ENCODE results near the gene FKBP15.
"Not testable (repeated sequence)": the region's sequence is repeated elsewhere in the genome, so short reads cannot be mapped to it uniquely, and the experiment has no call there.

Gene FKBP15

DNA sequence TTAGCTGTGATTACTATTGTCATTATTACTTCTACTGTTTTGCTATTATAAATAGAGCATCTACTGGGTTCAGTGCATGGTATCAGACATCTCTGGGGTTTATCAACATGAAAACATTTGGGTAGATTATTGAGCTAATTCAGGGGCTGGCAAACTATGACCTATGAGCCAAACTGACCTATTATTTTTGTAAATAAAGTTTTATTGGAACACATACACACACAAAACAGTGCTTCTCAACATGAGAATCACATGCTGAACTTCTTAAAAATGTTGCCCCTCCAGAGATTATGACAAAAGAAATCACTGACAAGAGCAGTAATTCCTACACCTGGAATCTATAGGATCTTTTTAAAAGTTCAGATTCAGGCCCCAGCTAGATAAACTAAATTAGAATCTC, 39.9 kb downstream of the FKBP15 start:
- no peak for DNase-seq

DNA sequence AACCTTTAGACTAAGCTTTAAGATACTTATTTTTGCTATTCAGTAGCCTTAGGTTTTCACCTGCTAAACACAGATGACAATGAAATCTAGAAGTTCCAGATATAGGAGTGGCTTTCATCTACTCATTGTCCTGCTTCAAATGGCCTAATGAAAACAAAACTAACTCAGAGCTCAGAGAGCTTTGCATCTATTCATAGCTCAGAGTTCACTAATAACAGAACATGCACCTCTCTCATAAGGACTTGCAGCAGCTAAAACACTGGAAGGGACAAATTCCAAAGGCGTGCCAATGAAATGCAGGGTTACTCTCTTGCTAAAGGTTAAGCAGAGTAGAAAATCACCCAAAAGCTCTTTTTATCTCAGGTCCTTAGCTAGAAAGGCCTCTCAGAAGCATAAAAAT, 41.2 kb downstream of the FKBP15 start:
- DNase-seq: no peak

DNA sequence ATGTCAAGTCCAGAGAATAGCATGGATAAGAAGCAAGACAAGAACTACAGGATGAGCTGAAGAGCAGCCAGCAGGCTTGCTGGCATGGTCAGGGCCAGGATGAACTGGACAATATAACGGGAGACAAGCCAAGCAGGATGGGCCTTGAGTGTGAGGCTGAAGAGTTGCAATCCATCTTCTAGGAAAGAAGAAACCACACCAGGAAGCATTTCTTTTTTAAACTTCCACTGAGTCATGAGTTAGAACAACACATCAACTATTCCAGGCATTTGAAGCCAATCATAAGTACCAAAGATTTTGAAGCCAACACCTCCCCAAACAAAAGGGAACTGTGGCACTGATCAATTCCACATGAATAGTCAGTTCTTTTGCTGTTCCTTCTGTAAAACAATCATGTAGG, 43.0 kb downstream of the FKBP15 start:
- no peak for DNase-seq

DNA sequence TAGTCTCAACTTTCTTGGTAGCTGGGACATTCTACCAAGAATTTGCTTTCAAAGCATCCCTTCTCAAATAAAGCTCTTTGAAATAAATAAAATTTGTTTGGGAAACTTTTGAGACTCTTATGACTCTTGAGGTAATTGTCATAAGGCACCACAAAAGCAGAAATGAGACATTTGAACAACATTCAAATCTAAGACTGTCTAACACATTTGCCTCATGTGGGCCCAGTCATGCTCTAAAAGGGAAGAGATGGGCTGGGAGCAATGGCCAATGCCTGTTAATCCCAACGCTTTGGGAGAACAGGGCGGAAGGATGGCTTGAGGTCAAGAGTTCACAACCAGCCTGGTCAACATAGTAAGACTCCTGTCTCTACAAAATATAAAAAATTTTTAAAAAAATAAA, 43.8 kb downstream of the FKBP15 start:
- DNase-seq: no peak

DNA sequence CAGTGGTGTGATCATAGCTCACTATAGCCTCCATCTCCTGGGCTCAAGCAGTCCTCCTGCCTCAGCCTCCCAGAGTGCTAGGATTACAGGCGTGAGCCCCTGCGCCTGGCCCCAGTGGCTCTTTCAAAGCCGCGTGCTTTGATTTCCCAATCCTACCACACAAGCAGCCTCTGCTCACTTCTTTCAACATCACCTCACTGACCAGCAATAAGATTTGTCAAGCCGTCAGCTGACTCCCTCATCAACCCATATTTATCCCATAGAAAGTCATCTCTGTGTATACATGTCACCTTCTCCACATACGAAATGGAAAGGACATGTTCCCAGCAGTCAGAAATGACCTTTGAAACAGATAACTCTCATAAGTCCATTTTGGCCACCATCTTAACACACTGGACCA, 44.3 kb downstream of the FKBP15 start:
- no peak for DNase-seq

DNA sequence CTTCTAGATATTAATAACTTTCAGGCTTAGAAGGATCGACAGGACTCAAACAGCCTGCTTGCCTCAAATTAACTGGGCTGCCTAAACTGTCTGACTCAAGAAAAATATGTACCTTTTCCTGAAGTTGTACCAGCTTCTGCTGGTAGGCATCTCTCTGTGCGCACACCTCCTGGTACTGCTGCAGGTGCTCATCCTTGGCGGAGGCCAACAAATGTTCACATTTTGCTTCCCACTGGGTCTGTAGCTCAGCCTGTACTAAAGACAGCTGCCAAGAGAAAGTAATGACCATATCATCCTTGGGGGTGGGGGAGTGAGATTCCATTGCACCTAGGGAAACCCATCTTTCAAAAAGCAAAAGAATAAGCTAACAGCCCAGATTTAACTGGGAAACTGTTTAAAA, 47.7 kb downstream of the FKBP15 start:
- no peak for DNase-seq

DNA sequence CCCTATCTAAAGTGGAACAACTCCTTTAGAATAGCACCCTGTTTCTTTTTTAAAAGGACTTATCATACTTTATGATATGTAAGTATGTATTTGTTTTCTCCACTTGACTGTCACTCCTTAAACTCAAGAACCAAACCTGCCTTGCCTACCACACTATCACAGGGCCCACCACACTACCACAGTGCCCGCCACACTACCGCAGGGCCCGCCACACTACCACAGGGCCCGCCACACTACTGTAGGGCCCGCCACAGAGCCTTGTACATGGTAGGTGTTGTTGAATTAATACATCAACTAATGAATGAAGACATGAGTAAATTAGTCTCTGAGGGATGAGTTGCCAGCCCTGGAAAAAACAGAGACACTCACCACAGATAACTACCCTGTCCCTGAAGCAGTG, 52.3 kb downstream of the FKBP15 start:
- DNase-seq: no peak

DNA sequence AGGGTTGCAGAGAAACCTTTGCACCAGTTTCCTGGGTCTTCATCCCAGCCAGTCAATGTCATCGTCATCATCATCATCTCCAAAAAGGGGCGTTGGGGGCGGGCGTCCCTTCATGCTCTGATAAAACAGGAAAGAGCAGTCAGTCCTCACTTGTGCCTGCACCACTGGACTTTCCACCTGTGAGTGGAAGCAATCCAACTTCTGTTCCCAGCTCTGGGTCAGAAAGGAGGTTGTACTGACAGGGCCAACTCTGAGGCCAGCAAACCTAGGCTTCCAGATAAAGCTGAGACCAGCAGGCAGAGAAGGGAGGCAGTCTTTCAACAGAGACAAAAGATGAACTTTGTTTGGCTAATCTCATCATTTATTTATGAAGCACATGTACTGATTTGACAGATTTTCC, 55.0 kb downstream of the FKBP15 start:
- no peak for DNase-seq

DNA sequence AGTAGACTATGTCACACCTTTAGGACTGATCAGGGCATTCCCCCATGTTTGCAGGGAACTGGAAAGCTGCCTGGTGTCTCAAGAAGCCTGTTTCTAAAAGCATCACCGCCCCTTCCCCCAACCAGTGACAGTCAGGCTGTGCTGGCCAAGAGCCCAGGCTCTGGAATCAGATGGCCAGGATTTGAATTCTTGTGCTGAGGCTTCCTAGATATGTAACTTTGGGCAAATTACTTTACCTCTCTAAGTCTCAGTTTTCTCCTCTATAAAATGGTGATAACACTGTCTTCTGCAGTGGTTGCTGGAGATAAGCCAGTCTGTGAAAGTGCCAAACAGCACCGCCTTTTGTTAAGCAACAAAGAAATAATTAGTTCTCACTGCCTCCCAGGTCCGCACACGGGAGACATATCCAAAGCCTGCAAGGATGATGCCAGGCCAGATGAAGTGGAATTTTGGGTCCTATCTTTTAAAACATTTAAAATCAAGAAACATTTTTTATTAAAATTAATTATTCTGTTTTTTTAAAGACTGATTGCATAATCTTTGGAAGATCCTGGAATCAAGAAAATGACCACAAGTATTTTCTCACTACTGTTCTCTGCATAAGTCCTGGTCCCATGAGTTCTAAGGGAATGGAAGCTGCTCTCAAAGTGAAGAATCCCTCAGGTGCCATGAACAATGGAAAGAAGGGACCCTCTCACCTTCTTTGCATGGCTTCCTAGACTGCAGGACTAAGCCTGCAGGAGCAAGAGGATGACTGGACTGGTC, 56.4 kb downstream of the FKBP15 start:
- DNase-seq: no peak

DNA sequence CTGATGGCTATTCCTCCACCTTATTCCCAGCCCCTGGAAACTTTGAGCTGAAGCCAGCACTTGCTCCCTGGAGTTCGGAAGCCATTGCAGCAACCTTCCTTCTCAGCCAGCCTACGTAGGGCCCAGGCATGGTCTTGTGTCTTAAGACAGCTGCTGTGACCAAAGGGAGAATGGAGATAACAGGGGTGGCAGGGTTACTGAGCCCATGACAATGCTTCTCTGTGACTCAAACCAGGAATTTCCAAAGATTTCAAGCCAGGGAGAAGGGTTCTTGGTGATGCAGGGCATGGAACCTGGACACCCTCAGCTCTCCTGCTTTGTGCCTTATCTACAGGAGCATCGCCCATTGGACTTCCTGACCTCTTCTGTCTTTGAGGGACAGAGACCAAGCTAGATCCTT, 58.1 kb downstream of the FKBP15 start:
- DNase-seq: no peak

DNA sequence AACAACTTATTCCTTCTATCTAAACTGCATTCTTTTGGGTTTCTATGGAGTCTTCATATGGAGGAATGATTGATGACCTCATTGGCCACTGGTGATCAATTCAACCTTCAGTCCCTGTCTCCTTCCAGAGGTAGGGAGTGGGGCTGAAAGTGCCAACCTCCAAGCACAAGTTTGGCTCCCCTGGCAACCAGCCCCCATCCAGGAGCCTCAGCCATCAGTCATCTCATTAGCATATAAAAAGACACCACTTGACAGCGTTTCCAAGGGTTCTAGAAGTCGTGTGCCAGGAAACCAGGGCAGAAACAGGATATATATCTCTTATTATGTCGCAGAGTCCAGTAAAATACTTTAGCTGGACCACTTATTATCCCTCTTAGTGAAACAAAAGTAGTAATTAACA, 60.5 kb downstream of the FKBP15 start:
- no peak for DNase-seq

DNA sequence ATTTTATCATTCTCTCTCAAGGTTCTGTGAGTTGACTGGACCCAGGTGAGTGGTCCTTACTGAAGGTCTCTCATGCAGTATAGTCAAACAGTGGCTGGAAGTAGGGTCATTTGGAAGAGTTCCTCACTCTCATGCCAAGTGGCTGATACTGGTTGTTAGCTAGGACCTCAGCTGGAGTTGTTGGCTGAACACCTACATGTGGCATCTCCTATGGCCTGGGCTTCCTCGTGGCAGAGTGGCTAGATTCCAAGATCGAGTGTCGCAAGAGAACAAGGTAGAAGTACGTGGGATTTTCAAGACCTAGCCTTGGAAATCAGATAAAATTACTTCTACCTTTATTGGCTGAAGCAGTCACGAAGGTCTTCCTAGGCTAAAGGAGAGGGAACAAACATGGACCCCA, 62.6 kb downstream of the FKBP15 start:
- no peak for DNase-seq

DNA sequence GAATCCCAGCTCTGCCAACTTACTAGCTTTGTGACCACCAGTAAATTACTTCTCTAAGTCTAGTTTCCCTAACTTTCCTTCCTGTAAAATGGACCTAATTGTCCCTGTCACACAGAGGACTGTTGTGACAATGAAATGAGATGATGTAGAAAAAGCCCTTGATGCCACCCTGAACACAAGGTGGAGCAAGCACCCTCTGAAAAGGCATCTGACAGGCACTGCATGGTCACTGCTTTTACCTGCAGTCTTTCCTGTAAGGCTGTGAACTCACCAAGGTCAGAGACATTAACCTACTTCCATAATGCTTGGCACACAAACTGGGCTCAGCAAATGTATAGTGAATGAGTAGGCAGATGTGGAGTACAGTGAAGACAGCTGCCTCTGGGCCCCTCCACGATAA, 64.2 kb downstream of the FKBP15 start:
- no peak for DNase-seq

DNA sequence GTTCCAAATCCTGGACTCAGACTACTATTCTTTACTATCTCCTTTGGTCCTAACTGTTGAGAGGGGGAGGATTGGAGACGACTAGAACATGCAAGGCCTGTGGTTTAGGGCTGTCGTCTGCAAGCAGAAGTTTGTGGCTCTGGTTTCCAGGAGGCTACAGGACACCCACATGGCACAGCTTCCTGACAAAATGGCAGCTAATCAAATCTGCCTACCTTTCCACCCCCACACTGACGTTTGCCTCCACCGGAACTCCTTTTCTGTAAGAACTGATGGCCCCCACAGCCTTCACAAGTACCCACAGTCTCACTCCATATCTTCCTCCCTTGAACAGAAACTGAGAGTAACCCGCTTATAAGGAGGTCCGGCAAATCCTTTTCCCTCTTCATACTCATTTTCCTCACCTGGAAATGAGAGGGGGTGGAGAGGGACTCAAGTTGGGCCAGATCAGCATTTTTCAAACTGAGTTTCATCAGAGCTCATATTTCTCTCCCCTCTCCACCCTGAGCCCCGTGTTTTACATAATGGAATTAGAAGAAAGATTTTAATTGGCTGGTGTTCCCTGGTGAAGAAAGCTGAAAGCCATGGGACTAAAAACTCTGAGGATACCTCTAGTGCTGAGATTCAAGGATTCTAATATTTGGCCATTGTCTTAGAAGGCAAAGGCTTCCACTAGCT, 65.0 kb downstream of the FKBP15 start:
- peak; percentile 18 for DNase-seq

DNA sequence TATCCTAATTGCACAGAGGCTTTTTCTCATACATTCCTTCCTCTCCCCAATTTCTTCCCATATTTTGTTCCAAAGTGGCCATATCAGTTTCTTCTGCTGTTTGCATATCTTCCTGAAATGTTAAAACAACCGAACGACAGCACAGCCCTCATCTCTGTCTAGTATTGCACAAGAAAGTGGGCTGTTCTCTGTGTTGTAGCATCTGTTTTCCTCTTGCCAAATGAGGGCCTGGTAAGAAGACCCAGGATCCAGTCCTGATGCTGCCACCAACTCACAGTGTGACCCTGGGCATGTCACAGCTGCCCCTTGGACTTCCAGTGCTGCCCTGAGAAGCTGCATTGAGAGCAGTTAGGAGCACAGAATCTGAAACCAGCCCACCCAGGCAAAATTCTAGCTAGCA, 66.1 kb downstream of the FKBP15 start:
- no peak for DNase-seq

DNA sequence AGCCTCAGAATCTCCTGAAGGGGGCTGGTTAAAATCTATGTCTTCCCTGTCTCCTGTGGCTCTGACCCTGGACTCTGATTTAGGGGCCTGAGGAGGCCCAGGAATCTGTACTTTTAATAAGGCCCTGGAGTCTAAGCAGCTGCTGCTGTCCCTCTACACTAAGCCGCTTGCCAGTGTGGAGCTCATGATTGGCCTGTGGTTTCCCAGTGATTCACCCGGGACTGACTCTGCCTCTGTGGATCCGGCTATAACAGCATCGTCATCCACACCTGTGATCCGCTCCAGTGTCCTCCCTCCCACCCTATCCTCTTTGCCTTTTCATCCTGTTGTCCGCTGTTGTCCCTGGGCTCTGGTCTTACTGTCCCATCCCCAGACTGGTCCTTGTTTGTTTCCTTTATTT, 66.6 kb downstream of the FKBP15 start:
- no peak for DNase-seq

DNA sequence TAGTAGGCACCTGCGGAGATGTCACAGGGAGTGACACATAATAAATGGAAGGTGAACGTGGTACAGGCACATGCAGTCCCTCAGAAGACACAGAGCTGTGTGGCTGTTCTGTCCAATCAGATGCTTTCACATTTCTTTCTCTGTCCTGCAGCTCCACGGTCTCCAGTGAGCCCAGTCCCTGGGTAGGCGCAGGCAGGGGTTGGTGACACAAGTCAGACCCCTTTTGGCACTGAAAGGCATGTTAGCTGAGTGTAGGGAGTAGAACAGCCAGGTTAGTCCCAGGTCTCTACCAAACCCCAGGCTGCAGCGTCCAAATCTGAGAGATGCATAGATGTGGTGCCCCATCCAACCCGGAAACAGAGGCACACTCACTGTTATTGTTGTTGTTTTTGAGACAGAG, 67.5 kb downstream of the FKBP15 start:
- no peak for DNase-seq

DNA sequence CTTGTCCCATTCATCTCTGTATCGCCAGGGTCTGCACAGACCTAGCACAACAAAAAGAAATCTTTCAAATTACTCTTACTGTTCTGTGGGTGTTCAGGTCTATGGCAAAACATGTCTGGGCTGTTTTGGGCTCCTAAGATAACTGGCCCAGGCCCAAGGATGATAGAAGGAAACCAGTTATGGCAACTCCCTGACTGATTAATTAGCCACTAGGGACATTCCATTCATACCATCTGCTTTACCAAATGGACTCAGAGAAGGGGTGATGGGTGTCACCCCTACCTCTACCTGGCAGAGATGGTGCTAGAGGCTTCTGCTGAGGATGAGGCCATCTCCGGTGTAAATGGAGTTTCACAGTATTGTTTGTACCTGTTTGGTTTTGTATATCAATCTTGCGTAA, 68.4 kb downstream of the FKBP15 start:
- no peak for DNase-seq

DNA sequence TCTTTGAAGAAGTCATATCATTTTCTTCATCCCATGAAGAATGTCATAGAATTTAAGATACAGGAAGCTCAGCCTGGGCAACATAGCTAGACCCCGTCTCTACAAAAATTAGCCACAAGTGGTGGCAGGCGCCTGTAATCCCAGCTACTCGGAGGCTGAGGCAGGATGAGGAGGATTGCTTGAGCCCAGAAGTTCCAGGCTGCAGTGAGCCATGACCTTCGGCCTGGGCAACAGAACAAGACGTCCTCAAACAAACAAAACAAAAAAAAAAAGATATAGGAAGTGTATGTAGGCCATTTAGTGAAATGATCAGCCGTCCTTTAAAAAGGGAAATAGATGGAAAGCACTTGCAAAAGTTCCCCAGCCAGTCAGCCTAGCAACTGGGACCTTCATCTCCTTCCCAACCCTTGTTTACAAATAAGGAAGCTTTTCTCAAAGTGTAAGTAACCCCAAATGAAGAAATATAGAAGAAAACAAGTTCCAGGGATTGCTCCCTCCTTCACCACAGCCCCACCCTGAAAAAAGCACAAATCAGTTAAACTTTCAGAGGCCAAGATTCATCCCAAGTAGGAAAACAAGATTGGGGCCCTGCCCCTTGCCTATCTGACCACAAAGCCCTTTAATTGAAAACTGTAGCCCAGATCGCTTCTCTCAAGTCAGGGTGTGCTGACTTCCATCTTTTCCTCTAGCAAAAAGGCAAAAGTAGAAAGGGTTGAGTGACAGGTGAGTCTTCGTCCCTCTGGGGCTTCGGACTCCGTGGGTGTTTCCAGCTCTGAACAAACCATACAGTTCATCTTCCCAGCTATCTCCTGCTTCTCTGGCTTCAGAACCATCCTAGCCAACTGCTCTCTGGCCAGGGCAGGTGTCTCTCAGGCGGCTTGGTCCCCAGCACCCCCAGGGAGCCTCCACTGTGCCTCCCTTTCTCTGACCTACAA, 69.1 kb downstream of the FKBP15 start:
- no peak for DNase-seq

DNA sequence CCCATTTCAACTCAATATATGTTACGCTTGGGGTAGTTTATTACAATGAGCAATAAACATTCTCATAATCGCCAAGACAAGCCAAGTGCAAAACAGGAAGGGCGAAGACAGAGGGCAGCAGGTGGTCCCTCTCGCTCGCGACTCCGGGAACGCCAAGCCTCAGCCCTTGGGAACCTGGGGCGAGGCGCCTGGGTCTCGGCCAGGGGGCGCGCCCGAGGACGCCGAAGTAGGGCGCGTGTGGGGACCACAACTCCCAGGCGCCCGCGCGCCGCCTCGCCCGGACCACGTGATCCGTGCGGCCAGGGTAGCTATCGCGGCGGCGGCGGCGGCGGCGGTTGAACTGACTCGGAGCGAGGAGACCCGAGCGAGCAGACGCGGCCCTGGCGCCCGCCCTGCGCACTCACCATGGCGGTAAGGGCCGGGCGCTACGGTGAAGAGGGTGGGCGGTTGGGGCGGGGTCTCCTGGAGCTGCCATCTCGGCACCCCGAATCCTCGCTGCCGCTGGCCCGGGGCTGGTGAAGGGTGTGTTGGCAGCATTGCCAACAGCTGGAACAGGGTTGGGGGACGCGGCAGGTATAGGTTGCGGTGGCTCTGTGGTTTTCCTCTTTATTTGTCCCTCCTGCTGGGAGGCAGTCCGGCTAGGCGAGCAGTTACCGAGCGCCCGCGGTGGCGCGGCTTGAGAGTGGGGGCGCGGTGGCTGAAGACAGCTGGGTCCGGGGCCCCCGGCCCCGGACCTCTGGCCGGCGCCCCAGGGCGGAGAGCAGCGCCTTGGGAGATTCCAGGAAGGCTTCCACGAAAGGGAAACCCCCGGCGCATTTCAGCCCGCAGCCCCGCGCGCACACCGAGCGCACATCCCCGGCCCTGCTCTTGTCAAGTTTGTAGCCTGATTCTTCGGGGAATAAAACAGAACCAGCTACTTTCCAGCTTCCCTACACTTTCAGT, 70.1 kb downstream of the FKBP15 start, which contains the start of gene SLC31A2:
Gene SLC31A2 (plus strand): TSS at position 338 of the 942 bp plus-strand sequence. CDS start 68 bp downstream, at position 406.
- peak; percentile 88 for DNase-seq

DNA sequence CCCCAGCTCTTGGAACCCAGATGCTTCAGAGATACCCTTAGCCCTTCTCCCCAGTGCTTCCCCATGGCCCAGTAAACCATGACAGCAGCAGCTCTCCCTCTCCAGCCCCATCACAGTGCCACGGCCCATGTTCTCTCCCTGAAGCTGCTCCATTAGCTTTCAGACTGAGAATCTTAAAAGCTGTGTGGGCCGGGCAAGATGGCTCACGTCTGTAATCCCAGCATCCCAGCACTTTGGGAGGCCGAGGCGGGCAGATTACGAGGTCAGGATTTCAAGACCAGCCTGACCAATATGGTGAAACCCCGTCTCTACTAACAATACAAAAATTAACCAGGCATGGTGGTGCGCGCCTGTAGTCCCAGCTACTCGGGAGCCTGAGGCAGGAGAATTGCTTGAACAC, 71.5 kb downstream of the FKBP15 start:
- DNase-seq: not testable (repeated sequence)

DNA sequence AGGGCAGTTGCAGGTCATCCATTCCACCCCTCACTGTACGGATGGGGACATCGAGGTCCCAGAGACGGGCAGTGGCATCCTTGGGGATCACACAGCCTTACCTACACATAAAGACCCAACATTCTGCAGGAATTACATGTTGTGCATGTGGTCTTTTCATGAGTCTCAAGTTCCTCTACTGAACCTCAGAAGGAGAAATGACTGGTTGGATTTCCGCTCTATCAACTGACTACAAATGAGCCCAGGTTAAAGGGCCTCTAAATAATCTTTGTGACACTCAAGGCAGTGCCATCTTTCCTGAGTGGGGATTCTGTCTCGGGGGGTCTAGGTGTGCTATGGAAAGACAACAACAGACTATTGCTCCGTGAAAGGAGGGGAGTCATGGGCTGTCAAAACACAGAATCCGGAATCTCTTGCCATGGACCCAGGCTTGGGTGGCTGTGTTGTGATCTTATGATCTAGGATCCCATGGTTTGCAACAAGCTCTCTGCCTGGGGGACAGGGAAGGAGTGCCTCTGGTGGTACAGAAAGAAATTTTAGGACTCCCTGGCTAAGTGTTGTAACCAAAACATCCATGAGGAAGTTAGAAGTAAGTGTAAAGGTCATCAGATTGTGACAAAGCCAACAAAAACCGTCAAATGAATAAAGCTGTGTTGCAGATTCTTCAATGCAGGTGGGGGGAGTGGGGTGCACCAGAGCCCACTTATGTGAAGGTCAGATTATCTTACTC, 72.1 kb downstream of the FKBP15 start:
- DNase-seq: no peak

Data from CD4-positive, alpha-beta T cell treated with Interleukin-6 for 4 hours (primary cell).